ENCODE results near the gene ATP10A.

ATP10A gene

DNA sequence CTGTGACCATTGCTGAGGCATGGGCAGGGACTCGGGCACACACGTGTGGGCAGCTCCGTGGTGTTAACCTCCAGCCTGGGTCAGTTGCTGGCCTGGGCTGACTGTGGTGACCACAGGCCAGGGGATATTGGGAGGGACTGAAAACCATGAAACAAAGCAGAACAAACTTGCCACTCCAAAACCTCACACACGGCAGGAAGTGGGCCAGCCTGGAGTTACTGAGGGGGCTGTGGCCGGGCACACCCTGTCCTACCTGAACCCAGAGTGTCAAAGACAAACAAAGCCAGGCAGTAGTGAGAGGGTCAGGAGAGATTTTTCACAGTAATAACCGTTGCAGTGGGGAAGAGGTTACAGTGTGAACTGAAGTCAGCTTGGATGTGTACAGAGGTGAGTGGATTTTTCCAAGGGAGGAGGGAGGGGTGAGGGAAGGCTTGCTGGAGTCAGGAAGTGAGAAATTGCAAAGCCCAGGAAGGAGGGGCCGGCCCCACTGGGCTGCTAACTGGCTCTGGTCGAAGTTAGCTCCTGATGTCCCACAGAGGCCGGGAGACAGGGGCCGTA lies 40.0 kb upstream of the ATP10A start:
- no peak overlapping the region for H3K4me3 ChIP-seq (ENCODE audit: low read depth, low read length)
- no peak for TF ChIP-seq CTCF (IDR thresholded peaks at IDR 0.05; ENCODE audit: low read depth, low read length)
- in situ Hi-C loops (cut with HindIII; ENCODE audit: low sequenced_read_pairs): no loop called here
- peak; percentile 36 for DNase-seq (ENCODE audit: low read depth, low spot score)

- TF ChIP-seq CTCF (IDR thresholded peaks at IDR 0.05; ENCODE audit: low read depth, low read length): no peak
- DNase-seq (ENCODE audit: low read depth, low spot score): no peak
- H3K4me3 ChIP-seq (ENCODE audit: low read depth, low read length): no peak overlapping the region
- in situ Hi-C loops (cut with HindIII; ENCODE audit: low sequenced_read_pairs): no loop called here
Measured at GRCh38 chr15:25901811-25902605, 38.9 kb upstream of the ATP10A start.

DNA sequence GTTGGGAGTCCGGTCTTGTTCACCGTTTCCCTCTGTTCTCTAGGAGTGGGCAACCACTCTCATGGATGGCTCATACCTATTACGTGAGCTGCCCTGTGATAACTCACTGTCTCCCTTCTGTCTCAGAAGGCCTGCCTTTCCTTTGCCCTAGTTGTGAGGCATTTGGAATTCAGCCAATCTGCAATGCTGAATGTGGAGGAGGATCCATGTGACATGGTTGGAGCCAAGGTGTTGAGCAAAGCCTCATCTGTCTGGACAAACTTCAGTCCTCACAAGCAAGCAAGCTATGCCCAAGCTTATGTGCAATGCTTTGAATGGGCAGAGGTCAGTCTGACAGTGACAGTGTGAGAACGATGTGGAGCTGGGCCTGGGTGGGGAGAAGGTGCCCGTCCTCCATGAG lies 37.8 kb upstream of the ATP10A start:
- in situ Hi-C loops (cut with HindIII; ENCODE audit: low sequenced_read_pairs): no loop called here
- DNase-seq (ENCODE audit: low read depth, low spot score): no peak
- no peak overlapping the region for H3K4me3 ChIP-seq (ENCODE audit: low read depth, low read length)
- no peak for TF ChIP-seq CTCF (IDR thresholded peaks at IDR 0.05; ENCODE audit: low read depth, low read length)

DNA sequence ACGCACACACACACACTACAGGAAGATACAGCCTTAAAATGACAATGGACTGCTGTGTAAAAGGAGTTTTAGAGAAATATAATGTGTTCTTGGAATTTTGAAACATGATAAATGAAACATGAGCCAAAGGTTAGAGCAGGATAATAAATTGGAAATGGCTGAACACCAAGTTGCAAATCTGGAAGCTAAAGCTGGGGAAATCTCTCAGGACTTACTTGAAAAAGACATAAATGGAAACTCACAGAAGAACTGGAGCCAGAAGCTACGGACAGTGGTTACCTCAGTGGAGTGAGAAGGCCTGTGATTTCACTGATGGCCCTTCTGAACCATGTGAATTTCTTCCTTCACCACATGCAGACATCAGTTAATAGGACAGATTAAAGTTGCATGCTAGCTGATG lies 37.3 kb upstream of the ATP10A start:
- in situ Hi-C loops (cut with HindIII; ENCODE audit: low sequenced_read_pairs): no loop called here
- no peak overlapping the region for H3K4me3 ChIP-seq (ENCODE audit: low read depth, low read length)
- no peak for TF ChIP-seq CTCF (IDR thresholded peaks at IDR 0.05; ENCODE audit: low read depth, low read length)
- DNase-seq (ENCODE audit: low read depth, low spot score): no peak

- in situ Hi-C loops (cut with HindIII; ENCODE audit: low sequenced_read_pairs): no loop called here
- DNase-seq (ENCODE audit: low read depth, low spot score): no peak
- TF ChIP-seq CTCF (IDR thresholded peaks at IDR 0.05; ENCODE audit: low read depth, low read length): no peak
- H3K4me3 ChIP-seq (ENCODE audit: low read depth, low read length): no peak overlapping the region
Measured at GRCh38 chr15:25899870-25900269, 36.7 kb upstream of the ATP10A start.

DNA sequence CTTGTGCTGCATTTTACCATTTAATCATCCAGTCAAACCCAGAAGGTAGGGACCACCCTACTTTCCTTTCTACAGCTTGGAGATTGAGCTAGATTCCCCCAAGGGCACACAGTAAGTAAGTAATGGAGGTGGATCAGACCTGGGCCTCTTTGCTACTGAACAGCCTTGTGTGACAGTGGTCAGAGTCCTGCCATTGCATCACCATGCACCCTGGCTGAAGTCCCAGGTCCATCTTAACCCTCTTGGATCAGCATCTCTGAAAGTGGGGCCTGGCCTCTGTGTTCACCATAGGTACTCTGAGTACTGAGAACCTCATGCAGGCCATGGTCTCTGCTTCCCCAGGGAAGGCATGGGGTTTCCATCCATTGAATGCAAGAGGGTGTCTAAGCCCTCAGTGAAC lies 34.5 kb upstream of the ATP10A start:
- H3K4me3 ChIP-seq (ENCODE audit: low read depth, low read length): no peak overlapping the region
- in situ Hi-C loops (cut with HindIII; ENCODE audit: low sequenced_read_pairs): no loop called here
- no peak for TF ChIP-seq CTCF (IDR thresholded peaks at IDR 0.05; ENCODE audit: low read depth, low read length)
- no peak for DNase-seq (ENCODE audit: low read depth, low spot score)
